Liver (tissue), 9 donors: ENCODE measurements around the gene BFSP2. TPM values are rescaled to one million over a fixed set of nuclear protein-coding genes. Genes with fewer than 3 reads are reported as not detected.

Experiments used
- DNase-seq: peaks from one replicate; pipeline ENCODE4 v3.0.0-alpha.2; 2017; ENCODE audit warnings: low spot score
- H3K27ac ChIP-seq, 2 donors: one replicate each; pipeline ENCODE4 v1.7.0; 2013; ENCODE audit warnings: inconsistent platforms in 2 of 2, low read length in 2 of 2, control low read depth in 1 of 2, low read depth in 1 of 2, mild to moderate bottlenecking in 1 of 2
- H3K27me3 ChIP-seq, 4 donors: one replicate each; pipeline versions ENCODE4 v1.6.1 to v1.7.0; 2013; ENCODE audit warnings: low read length in 3 of 4, inconsistent platforms in 1 of 4, mild to moderate bottlenecking in 1 of 4, moderate library complexity in 1 of 4; ENCODE audit not compliant: control insufficient read depth in 4 of 4, insufficient read depth in 4 of 4
- H3K36me3 ChIP-seq, 4 donors: one replicate each; pipeline versions ENCODE4 v1.6.1 to v1.7.0; 2013; ENCODE audit warnings: low read length in 3 of 4, mild to moderate bottlenecking in 3 of 4, low read depth in 1 of 4, moderate library complexity in 1 of 4; ENCODE audit not compliant: control insufficient read depth in 4 of 4, insufficient read depth in 3 of 4
- H3K4me1 ChIP-seq, 4 donors: one replicate each; pipeline versions ENCODE4 v1.6.1 to v1.7.0; 2013; ENCODE audit warnings: low read length in 3 of 4, mild to moderate bottlenecking in 3 of 4, moderate library complexity in 1 of 4; ENCODE audit not compliant: control insufficient read depth in 4 of 4, insufficient read depth in 4 of 4
- H3K4me3 ChIP-seq, 3 donors: one replicate each; pipeline versions ENCODE4 v1.6.1 to v1.7.0; 2013; ENCODE audit warnings: low read length in 3 of 3, control low read depth in 1 of 3, low read depth in 1 of 3, mild to moderate bottlenecking in 1 of 3
- H3K9ac ChIP-seq, 2 donors: one replicate each; pipeline ENCODE4 v1.7.0; 2013; ENCODE audit warnings: low read length in 2 of 2, mild to moderate bottlenecking in 2 of 2, moderate library complexity in 2 of 2, control low read depth in 1 of 2, low read depth in 1 of 2
- H3K9me3 ChIP-seq, 4 donors: one replicate each; pipeline versions ENCODE4 v1.6.1 to v1.7.0; 2013; ENCODE audit warnings: low read length in 3 of 4; ENCODE audit not compliant: control insufficient read depth in 4 of 4
- ATF3 ChIP-seq: IDR thresholded peaks from 2 replicates; pipeline ENCODE4 v1.6.1; 2016; ENCODE audit warnings: antibody characterized with exemption
- CTCF ChIP-seq: fragments of 150-350 bp; IDR thresholded peaks from 2 replicates; pipeline ENCODE4 v1.5.1; 2017; ENCODE audit warnings: improper control_type of control experiment, low read depth, low read length; ENCODE audit not compliant: missing input control
- EGR1 ChIP-seq, 2 donors: IDR thresholded peaks; 2 replicates each; pipeline ENCODE4 v1.6.1; 2016 to 2018; ENCODE audit warnings: antibody characterized with exemption in 2 of 2, low read depth in 2 of 2
- FOXA1 ChIP-seq: IDR thresholded peaks from 2 replicates; pipeline ENCODE4 v1.6.1; 2016; ENCODE audit warnings: antibody characterized with exemption
- FOXA2 ChIP-seq: IDR thresholded peaks from 2 replicates; pipeline ENCODE4 v1.6.1; 2016; ENCODE audit warnings: antibody characterized with exemption
- GABPA ChIP-seq, 2 donors: IDR thresholded peaks in 1 of 2; conservative IDR thresholded peaks in 1 of 2; 2 replicates each; pipeline ENCODE4 v1.6.1; 2016; ENCODE audit warnings: antibody characterized with exemption in 2 of 2, mild to moderate bottlenecking in 1 of 2, moderate library complexity in 1 of 2
- HNF4A ChIP-seq, 2 donors: conservative IDR thresholded peaks; 2 replicates each; pipeline ENCODE4 v1.6.1; 2016; ENCODE audit warnings: antibody characterized with exemption in 2 of 2, mild to moderate bottlenecking in 2 of 2
- HNF4G ChIP-seq: IDR thresholded peaks from 2 replicates; pipeline ENCODE4 v1.6.1; 2016; ENCODE audit warnings: antibody characterized with exemption
- JUND ChIP-seq, 2 donors: IDR thresholded peaks; 2 replicates each; pipeline ENCODE4 v1.6.1; 2016; ENCODE audit warnings: antibody characterized with exemption in 2 of 2
- NR2F2 ChIP-seq: IDR thresholded peaks from 2 replicates; pipeline ENCODE4 v1.6.1; 2016; ENCODE audit warnings: antibody characterized with exemption
- RAD21 ChIP-seq, 2 donors: IDR thresholded peaks; 2 replicates each; pipeline ENCODE4 v1.6.1; 2016; ENCODE audit warnings: antibody characterized with exemption in 2 of 2, mild to moderate bottlenecking in 2 of 2
- RXRA ChIP-seq, 2 donors: IDR thresholded peaks; 2 replicates each; pipeline ENCODE4 v1.6.1; 2017 to 2018; ENCODE audit warnings: antibody characterized with exemption in 2 of 2, mild to moderate bottlenecking in 1 of 2
- SP1 ChIP-seq: IDR thresholded peaks from 2 replicates; pipeline ENCODE4 v1.6.1; 2018; ENCODE audit warnings: antibody characterized with exemption, mild to moderate bottlenecking
- TAF1 ChIP-seq: conservative IDR thresholded peaks from 2 replicates; pipeline ENCODE4 v1.6.1; 2016; ENCODE audit warnings: antibody characterized with exemption, mild to moderate bottlenecking
- YY1 ChIP-seq: IDR thresholded peaks from 2 replicates; pipeline ENCODE4 v1.6.1; 2016; ENCODE audit warnings: antibody characterized with exemption, mild to moderate bottlenecking
- ZBTB33 ChIP-seq: IDR thresholded peaks from 2 replicates; pipeline ENCODE4 v1.6.1; 2016; ENCODE audit warnings: antibody characterized with exemption
- WGBS: extraction: QIAGEN DNeasy Blood & Tissue Kit; methylation state at CpG from one replicate; pipeline ENCODE4 v1.1.7; 2013; 5-methylcytosine and 5-hydroxymethylcytosine counted together
- polyA plus RNA-seq, 2 donors: library from polyadenylated mRNA; stranded (reverse) in 1 of 2; unstranded in 1 of 2; fragments of 200-250 nt in 1 of 2; fragments of >200 nt in 1 of 2; fragmentation: Nextera tagmentation in 1 of 2; extraction: Ambion mirVana in 1 of 2; gene quantifications; one replicate each; pipeline versions ENCODE4 v1.2.1 to v1.2.3, GENCODE V29; 2013 to 2015
- total RNA-seq, 2 donors: library from RNA; depleted of rRNA; stranded (reverse); fragments of >200 nt; gene quantifications; one replicate each; pipeline ENCODE4 v1.2.3, GENCODE V29; 2014
- TF ChIP-seq, protein P1 (sequence below): IDR thresholded peaks from 2 replicates; pipeline ENCODE4 v1.6.1; 2016; ENCODE audit warnings: antibody characterized with exemption, mild to moderate bottlenecking
- TF ChIP-seq, protein P2 (sequence below): IDR thresholded peaks from 2 replicates; pipeline ENCODE4 v1.6.1; 2016; ENCODE audit warnings: antibody characterized with exemption
- donor health status: healthy.
- donor health status: healthy.
- donor health status: healthy.
- donor health status: healthy.
- donor health status: healthy.

The BFSP2 gene
- total RNA-seq, result not detected
- polyA plus RNA-seq, result under 1 TPM in 1 of 2 donors, not detected in 1; 0.42 TPM

GRCh38 chr3:133400006-133400515 is at the start of gene BFSP2:
Gene BFSP2, plus strand, starts transcription at chr3:133400056. Its CDS starts 28 bp downstream, at chr3:133400084.
- Histone ChIP-seq H3K36me3 (no peaks in the 10 kb centered on the region), H3K9me3 (no peaks in the 10 kb centered on the region), H3K9ac (no peak within 1 kb of the TSS), H3K27ac (no peak within 1 kb of the TSS), H3K4me1 (no peaks in the 10 kb centered on the region), H3K4me3 (no peak within 1 kb of the TSS), H3K27me3 (no peaks in the 10 kb centered on the region)
- TF ChIP-seq, protein P1, sequence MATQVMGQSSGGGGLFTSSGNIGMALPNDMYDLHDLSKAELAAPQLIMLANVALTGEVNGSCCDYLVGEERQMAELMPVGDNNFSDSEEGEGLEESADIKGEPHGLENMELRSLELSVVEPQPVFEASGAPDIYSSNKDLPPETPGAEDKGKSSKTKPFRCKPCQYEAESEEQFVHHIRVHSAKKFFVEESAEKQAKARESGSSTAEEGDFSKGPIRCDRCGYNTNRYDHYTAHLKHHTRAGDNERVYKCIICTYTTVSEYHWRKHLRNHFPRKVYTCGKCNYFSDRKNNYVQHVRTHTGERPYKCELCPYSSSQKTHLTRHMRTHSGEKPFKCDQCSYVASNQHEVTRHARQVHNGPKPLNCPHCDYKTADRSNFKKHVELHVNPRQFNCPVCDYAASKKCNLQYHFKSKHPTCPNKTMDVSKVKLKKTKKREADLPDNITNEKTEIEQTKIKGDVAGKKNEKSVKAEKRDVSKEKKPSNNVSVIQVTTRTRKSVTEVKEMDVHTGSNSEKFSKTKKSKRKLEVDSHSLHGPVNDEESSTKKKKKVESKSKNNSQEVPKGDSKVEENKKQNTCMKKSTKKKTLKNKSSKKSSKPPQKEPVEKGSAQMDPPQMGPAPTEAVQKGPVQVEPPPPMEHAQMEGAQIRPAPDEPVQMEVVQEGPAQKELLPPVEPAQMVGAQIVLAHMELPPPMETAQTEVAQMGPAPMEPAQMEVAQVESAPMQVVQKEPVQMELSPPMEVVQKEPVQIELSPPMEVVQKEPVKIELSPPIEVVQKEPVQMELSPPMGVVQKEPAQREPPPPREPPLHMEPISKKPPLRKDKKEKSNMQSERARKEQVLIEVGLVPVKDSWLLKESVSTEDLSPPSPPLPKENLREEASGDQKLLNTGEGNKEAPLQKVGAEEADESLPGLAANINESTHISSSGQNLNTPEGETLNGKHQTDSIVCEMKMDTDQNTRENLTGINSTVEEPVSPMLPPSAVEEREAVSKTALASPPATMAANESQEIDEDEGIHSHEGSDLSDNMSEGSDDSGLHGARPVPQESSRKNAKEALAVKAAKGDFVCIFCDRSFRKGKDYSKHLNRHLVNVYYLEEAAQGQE, result no peak
- no peak for TF ChIP-seq EGR1 (IDR thresholded peaks at IDR 0.05; ENCODE audit: low read depth in 2 of 2)
- no peak for TF ChIP-seq CTCF
- no peak for TF ChIP-seq TAF1
- no peak for TF ChIP-seq RAD21 (IDR thresholded peaks at IDR 0.05)
- DNase-seq, result no peak
- WGBS, result 95% methylated on average over 15 of the region's 15 CpGs

DNA sequence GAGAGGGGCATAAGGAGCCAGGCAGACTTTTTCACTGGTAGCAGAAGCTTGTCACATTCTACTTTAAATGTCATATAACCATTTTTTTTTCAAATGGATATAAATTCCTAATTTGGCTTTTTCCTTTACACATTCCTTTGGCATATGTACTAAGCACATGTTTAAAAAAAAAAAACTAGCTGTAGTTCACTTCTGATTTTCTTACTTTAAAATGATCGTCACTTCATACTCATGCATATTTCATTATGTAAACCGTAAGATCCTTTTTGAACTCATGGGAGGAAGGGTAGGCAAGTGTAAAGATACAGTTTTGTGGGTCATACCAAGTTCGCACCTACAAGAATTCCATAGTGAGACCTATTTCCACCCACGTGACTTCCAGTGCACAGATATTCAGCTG is 45.1 kb upstream of the BFSP2 start:
- Histone ChIP-seq H3K4me3 (no peak overlapping the region), H3K9ac (no peak overlapping the region), H3K27ac (no peak overlapping the region), H3K27me3 (peaks cover 0 to 6% (median 2%) of the 10 kb centered on the region in 4 donors), H3K4me1 (no peaks in the 10 kb centered on the region), H3K36me3 (no peaks in the 10 kb centered on the region), H3K9me3 (peaks cover 0 to 3% (median 0%) of the 10 kb centered on the region in 4 donors)
- TF ChIP-seq FOXA2 (no peak), FOXA1 (no peak), RAD21 (IDR thresholded peaks at IDR 0.05) (no peak), SP1 (no peak), TAF1 (no peak), RXRA (IDR thresholded peaks at IDR 0.05) (no peak), NR2F2 (no peak), HNF4A (conservative IDR thresholded peaks at IDR 0.05) (no peak), CTCF (no peak), ZBTB33 (no peak), ATF3 (no peak), YY1 (no peak), HNF4G (no peak), GABPA (IDR thresholded peaks at IDR 0.05 in 1 of 2, conservative IDR thresholded peaks at IDR 0.05 in 1 of 2) (no peak), EGR1 (IDR thresholded peaks at IDR 0.05; ENCODE audit: low read depth in 2 of 2) (no peak), JUND (IDR thresholded peaks at IDR 0.05) (no peak)
- TF ChIP-seq, protein P2, sequence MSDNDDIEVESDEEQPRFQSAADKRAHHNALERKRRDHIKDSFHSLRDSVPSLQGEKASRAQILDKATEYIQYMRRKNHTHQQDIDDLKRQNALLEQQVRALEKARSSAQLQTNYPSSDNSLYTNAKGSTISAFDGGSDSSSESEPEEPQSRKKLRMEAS, result no peak
- TF ChIP-seq, protein P1, result no peak
- WGBS, result 74% methylated on average over 4 of the region's 4 CpGs
- no peak for DNase-seq
